GM18499 (cell line): Measurements from ENCODE around the gene C1orf53.

Experiments
- ATAC-seq: cut with Tn5 transposase; IDR thresholded peaks from one replicate; pipeline ENCODE4 v1.9.1; 2021; ENCODE audit warnings: moderate number of reproducible peaks; ENCODE audit not compliant: insufficient read depth, unreplicated experiment

Gene C1orf53

GRCh38 chr1:197907846-197908616 is 5.6 kb downstream of the C1orf53 start:
- ATAC-seq: no peak

DNA sequence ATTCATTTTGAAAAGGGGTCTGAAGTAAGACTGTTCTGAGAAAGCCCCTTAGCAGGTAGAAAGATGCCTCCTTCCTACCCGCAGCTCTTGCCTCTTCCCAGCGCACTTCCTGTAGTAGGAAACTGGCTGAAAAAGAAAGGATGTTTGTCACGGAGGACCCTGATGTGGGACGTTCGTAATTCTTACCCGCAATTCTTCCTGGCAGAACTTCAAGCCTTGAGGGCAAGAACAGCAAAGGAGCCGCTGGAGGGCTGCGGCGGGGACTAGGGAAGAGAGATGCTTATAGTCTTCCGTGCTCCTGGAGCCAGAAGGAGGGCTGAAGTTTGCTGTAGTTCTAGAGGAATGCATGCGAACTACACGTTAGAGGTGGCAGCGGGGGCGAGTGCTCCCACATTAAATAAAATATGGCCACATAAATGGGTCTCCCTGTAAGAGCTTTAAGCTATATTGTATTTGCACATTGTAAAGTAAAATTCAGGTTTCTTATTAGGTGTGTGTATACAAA is 6.3 kb downstream of the C1orf53 start:
- no peak for ATAC-seq

DNA sequence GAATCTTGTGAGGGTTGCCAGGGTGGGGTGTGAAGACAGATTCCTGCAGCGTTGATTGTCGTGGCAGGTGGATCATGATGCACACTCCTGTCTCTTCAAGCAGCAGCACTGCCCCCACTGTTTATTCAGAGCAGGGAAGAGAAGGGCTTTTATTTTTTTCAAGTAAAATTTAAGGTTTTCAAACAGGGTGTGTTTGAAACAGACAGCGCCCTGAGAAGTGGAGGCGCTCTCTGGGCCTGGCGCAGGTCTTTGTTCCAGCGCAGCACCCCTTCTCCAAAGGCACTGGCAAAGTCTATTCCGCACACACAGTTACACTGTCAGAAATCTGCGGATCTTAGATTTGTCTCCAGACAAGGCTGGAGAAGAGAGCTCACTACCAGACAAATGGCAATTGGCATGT is 7.0 kb downstream of the C1orf53 start:
- ATAC-seq: no peak

GRCh38 chr1:197910120-197910991 is 7.9 kb downstream of the C1orf53 start:
- no peak for ATAC-seq

GRCh38 chr1:197911111-197911856 is 8.9 kb downstream of the C1orf53 start:
- ATAC-seq: no peak

DNA sequence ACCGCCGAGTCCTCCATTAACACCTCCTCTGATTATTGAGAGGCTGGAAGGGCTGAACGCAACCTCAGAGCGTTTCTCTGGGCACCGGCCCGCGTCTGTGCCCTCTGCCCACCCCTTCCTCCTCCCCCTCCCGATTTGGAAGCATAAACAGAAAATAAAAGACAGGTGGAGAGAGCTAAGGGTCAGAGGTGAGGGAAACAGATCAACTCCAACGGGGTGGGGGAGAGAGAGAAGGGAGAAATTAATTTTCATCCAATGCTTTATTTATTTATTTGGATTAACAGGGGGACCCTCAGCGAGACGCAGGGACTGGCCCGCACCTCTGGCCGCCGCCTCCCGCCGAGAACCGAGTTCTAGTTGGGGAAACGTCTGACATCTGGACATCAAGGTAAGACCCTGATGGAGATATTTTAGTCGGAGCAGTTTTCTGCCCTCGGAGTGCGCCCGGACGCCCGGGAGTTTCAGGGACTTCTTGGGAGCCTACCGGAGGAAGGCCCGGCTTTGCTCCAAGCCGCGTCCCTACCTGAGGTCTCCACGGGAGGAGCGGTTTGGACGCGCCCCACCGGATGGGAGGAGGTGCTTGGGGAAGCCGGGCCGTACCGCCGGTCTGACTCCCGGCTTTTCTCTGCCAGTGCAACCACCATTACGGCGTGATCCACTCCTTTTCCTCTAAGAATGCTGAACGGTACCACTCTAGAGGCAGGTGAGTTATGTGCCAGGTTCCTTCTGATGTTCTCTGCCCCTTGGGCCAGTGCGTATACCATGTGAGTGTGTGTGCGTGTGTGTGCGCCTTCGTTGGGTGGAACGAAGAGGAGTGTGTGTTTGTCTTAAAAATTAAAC is 9.6 kb downstream of the C1orf53 start:
- no peak for ATAC-seq

DNA sequence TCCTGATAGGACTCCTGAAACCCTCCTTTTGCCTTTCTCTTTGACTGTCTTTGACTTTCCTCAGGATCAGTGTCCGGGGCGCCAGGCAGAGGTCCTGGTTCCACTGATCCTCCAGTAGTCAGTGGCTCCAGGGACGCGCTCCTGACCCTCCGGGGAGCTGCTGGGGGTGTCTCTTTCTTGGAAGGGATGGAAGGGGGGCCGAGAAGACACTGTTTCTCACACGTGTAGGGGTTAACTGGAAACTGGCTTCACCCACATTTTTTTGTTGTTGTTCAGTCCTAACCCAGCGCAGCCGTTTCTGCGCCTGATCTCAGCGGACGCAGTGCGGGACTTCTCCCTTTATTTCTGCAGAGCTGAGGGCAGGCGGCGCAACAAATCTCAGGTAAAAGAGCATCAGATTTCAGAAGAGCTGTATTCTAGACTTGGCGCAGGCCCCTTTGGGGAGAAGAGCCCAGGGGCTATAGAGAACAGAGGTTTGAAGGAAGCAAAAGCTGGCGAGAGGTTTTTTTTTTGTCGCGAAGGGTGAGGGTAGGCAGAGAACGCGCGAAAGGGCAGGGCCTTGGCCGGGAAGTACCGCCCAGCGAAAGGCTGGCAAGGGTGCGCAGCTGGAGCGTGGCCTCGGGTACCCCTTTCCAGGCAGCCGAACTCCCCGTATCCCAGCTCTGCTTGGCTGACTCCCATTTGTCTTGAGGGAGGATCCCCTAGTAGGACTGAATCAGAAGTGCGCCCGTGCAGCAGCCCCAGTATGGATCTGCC is 10.5 kb downstream of the C1orf53 start:
- no peak for ATAC-seq

DNA sequence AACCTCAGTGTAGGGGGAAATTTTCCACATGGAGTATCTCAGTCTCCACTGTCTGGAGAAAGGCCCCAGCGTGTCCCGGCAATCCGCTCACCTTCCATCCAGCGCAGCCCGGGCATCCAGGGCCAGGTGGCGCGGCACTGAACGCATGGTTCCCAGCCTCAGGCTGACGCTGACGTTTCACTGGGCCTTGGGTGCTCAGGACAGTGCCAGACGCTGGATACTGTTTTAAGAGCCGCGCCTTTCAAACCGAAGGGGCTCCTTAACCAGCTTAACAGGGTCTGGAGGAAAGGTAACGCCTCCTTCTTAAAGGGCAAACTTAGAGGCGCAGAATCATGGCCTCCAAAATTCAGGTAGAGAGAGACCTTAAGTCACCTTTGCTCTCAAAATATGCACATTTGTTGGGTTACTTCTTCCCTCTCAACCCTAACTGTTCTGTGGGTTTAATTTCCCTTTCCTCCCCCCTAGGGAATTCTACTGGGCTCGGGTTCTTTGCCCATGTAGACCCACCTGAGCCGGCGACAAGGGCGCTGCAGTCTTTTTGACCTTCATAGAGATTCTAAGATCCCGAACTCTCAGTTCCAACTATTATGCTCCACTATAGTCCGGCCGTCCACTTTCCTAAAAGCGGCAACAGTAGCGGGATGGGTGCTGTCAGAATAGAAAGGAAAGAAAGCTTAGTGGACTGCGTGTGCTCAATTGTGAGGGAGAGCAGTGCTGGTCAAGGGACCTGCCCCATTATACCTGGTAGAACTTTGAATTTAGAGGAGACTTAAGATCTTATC is 11.3 kb downstream of the C1orf53 start:
- ATAC-seq: no peak

- ATAC-seq: no peak
These were observed 12.1 kb downstream of the C1orf53 start for GRCh38 chr1:197914510-197914909.

DNA sequence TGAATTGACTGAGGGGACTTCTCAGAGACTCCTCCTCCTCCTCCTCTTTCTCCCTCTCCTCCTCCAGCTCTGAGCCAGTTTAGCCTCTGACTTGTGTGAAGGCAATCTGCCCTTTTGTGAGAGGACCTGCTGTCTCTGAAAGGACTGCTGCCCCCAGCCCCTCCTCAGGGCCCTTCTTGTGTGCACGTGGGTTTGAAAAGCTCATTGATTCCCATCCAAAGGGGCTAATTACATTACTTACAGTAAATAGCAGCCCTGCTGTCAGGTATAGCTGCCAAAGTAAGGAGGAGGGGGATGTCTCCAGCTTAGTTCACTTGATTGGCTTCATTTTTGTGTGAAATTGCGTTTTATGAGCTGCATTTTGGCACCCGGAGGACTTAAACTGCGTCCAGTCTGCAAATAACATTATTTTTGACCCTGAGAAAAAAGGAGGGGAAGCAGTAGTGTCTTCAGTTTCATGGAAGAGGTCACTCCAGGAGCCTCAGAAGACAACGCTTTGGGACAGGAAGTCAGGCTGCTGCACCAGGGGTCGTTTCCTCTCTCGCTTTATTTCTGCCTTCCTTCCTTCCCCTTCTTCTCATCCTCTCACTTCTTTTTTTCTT is 12.9 kb downstream of the C1orf53 start:
- ATAC-seq: no peak

GRCh38 chr1:197915862-197916499 is 13.6 kb downstream of the C1orf53 start:
- no peak for ATAC-seq

DNA sequence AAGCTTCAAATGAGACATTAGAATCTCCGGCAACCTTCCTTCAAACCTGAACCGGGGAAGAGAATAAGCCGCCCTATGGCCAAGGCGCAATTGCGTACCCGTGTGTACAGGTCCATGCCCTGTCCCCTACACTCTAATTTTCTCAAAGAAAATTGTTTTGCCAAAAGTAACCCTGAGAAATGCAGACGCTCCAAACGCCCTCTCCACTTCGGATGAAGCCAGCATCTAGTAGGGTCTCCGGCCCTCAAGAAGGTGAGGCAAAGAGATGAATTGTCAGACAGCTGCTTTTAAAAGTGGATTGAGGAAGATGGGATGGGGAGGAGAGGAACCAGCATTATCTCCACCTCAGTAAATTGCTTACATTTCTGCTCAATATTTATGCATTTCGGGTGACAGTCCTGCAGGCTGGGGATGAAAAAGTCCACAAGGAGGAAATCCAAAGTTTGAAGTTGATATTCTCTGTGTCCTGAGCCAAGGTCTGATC is 14.1 kb downstream of the C1orf53 start:
- no peak for ATAC-seq

DNA sequence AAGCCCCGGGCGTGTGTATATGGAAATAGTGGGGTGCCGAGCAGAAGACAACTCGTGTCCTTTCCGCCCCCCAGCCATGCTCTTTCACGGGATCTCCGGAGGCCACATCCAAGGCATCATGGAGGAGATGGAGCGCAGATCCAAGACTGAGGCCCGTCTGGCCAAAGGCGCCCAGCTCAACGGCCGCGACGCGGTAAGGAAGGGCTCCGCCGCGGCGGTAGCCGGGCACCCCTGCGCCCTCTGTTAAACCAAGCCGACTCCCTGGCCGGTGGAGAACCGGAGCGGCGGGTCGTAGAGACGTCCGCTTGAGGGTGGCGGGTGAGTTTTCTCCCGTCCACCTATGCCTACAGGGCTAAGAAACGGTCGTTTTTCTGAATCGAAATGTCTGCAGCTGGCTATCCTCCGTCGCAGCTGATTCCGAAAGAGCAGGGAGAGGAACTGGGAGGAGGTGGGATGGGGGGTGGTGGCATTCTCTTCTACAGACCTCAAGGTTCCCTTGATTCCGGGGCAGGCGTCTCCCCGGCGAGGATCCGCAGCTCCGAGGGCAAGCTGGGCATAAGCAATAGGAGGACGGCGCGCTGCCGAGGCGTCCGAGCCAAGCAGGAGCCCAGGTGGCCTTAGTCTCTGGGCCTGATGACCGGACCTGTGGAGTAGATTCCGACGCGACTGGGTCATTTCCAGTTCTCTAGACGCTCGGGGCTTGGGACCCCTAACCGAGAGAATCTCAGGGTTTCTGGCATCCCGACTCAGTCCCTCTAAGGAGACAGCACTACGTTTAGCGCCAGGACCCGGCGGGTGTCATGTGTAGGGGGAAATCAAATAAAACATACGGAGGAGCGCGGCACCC is 15.6 kb downstream of the C1orf53 start:
- no peak for ATAC-seq

DNA sequence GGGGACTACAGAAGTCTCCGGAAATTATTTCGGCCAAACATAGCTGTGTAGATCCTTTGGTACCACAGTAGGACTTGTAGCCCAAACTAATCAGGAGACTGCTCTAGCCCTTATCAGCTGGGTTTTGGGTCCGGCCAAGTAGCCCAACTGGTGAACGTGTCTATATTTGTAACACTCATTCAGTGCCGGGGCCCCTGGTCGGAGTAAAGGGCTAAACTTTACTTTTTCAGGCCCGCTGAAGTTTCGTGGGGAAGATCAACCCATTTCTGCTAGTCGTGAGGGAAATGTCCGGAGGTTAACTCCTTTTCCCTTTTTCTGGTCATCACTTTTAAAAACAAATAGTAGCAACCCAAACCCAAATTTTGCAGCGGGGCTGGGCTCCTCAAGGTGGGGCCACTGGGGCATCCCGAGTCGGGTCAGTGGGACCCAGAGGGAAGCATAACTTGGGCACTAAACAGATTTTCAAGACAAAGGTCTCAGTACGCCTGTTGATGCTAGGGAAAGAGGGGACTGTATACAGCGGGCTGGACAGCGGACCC is 16.4 kb downstream of the C1orf53 start:
- no peak for ATAC-seq

- no peak for ATAC-seq
These were observed 17.1 kb downstream of the C1orf53 start for GRCh38 chr1:197919346-197920066.

DNA sequence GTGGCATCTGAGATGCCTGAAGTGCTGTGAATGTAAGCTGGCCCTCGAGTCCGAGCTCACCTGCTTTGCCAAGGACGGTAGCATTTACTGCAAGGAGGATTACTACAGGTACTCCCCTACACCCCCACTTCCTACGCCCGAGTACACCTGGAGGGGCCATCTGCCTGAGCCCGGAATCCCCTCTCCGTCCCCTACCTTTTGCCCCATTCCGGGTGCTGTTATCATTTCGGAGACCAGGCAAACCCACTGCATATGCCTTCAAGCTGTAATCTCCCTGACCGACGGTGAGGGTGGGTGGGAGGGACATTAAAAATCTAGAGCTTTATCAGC is 17.6 kb downstream of the C1orf53 start:
- ATAC-seq: no peak
